Measurements from ENCODE around the gene KLF11.

DNA sequence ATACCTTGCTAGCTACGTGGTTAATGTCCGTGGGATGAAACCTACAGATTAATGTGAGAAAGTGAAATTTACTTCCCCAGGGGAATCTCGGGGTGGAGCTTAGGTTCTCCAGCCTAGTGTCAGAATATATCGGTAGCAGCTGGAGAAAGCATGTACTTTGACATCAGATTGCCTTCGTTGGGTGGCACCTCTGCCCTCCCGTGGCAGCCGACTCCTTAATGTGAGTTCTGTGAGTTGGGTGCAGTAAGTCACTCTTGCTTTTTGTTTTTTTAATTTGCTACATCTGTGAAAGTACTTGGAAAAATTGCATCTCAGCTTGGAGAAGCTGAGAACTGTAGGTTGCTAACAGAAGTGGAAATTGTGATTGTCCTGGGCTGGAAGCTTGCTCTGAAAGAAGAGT, 3.6 kb downstream of the KLF11 start:
- TF ChIP-seq, protein P1, sequence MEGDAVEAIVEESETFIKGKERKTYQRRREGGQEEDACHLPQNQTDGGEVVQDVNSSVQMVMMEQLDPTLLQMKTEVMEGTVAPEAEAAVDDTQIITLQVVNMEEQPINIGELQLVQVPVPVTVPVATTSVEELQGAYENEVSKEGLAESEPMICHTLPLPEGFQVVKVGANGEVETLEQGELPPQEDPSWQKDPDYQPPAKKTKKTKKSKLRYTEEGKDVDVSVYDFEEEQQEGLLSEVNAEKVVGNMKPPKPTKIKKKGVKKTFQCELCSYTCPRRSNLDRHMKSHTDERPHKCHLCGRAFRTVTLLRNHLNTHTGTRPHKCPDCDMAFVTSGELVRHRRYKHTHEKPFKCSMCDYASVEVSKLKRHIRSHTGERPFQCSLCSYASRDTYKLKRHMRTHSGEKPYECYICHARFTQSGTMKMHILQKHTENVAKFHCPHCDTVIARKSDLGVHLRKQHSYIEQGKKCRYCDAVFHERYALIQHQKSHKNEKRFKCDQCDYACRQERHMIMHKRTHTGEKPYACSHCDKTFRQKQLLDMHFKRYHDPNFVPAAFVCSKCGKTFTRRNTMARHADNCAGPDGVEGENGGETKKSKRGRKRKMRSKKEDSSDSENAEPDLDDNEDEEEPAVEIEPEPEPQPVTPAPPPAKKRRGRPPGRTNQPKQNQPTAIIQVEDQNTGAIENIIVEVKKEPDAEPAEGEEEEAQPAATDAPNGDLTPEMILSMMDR (IDR thresholded peaks at IDR 0.05) = no peak
- no peak for TF ChIP-seq EP300 (IDR thresholded peaks at IDR 0.05)
- no peak for TF ChIP-seq POLR2A (IDR thresholded peaks at IDR 0.05)
- no peak for TF ChIP-seq POLR2AphosphoS5 (IDR thresholded peaks at IDR 0.05)

All from upper lobe of left lung (tissue), 4 donors.